ENCODE measurements around the gene PEAK1. TPM values are rescaled to one million over a fixed set of nuclear protein-coding genes. Genes with fewer than 3 reads are reported as not detected.

PEAK1 gene
- total RNA-seq, 2 donors from 2014 or later, result 25.4 to 38.4 TPM

GRCh38 chr15:77145370-77145769 is 274.5 kb downstream of the PEAK1 start:
- H3K9me3 Mint-ChIP-seq, result peaks cover 14% of the 10 kb centered on the region
- H3K4me1 Mint-ChIP-seq, result peaks cover 9% of the 10 kb centered on the region
- DNase-seq, result no peak
- no peak overlapping the region for H3K27ac ChIP-seq (ENCODE audit: low read depth, low read length)
- WGBS, 2 experiments (ENCODE audit: insufficient coverage in 1 of 2, insufficient read length in 1 of 2), result 94% methylated on average over 1 of the region's 1 CpG; no CpG with 5 or more reads in 1 of the 2 experiments
- no peaks in the 10 kb centered on the region for H3K4me1 ChIP-seq (ENCODE audit: control insufficient read depth, insufficient read depth, low read length)
- H3K4me3 ChIP-seq (ENCODE audit: low read length), result no peak overlapping the region
- peaks cover 9% of the 10 kb centered on the region for H3K36me3 Mint-ChIP-seq (ENCODE audit: low read depth)
- H3K27me3 ChIP-seq (ENCODE audit: control insufficient read depth, insufficient read depth, low read length, poor library complexity, severe bottlenecking), result no peaks in the 10 kb centered on the region
- no peak overlapping the region for H3K9ac ChIP-seq (ENCODE audit: extremely low read depth, low read length, poor library complexity, severe bottlenecking)
- peaks cover 24% of the 10 kb centered on the region for H3K9me3 ChIP-seq (ENCODE audit: control insufficient read depth, low read length)
- no peak overlapping the region for H3K27ac Mint-ChIP-seq
- no peak for TF ChIP-seq CTCF (conservative IDR thresholded peaks at IDR 0.05)
- peaks cover 3% of the 10 kb centered on the region for H3K27me3 Mint-ChIP-seq (ENCODE audit: insufficient read depth)
- no peak overlapping the region for H3K4me3 Mint-ChIP-seq
- H3K36me3 ChIP-seq (ENCODE audit: control insufficient read depth, insufficient read depth, low read length), result no peaks in the 10 kb centered on the region

GRCh38 chr15:77144492-77145070 is 275.3 kb downstream of the PEAK1 start:
- no peak overlapping the region for H3K4me3 ChIP-seq (ENCODE audit: low read length)
- no peak overlapping the region for H3K27ac Mint-ChIP-seq
- no peak for DNase-seq
- no peak for TF ChIP-seq CTCF (conservative IDR thresholded peaks at IDR 0.05)
- H3K4me1 Mint-ChIP-seq, result peaks cover 9% of the 10 kb centered on the region
- peaks cover 28% of the 10 kb centered on the region for H3K9me3 ChIP-seq (ENCODE audit: control insufficient read depth, low read length)
- H3K9ac ChIP-seq (ENCODE audit: extremely low read depth, low read length, poor library complexity, severe bottlenecking), result no peak overlapping the region
- H3K4me3 Mint-ChIP-seq, result no peak overlapping the region
- no peaks in the 10 kb centered on the region for H3K27me3 ChIP-seq (ENCODE audit: control insufficient read depth, insufficient read depth, low read length, poor library complexity, severe bottlenecking)
- peaks cover 18% of the 10 kb centered on the region for H3K9me3 Mint-ChIP-seq
- H3K27ac ChIP-seq (ENCODE audit: low read depth, low read length), result peak overlapping the region; percentile 8
- peaks cover 3% of the 10 kb centered on the region for H3K27me3 Mint-ChIP-seq (ENCODE audit: insufficient read depth)
- H3K36me3 ChIP-seq (ENCODE audit: control insufficient read depth, insufficient read depth, low read length), result no peaks in the 10 kb centered on the region
- peaks cover 13% of the 10 kb centered on the region for H3K36me3 Mint-ChIP-seq (ENCODE audit: low read depth)
- 89 to 96% methylated on average over 4 of the region's 4 CpGs for WGBS, 2 experiments (ENCODE audit: insufficient coverage in 1 of 2, insufficient read length in 1 of 2)
- H3K4me1 ChIP-seq (ENCODE audit: control insufficient read depth, insufficient read depth, low read length), result no peaks in the 10 kb centered on the region

GRCh38 chr15:77144026-77144425 is 275.9 kb downstream of the PEAK1 start:
- H3K4me3 ChIP-seq (ENCODE audit: low read length), result no peak overlapping the region
- Mint-ChIP-seq H3K4me1 (peaks cover 9% of the 10 kb centered on the region), H3K27ac (no peak overlapping the region), H3K27me3 (ENCODE audit: insufficient read depth) (peaks cover 3% of the 10 kb centered on the region), H3K4me3 (no peak overlapping the region), H3K9me3 (peaks cover 19% of the 10 kb centered on the region), H3K36me3 (ENCODE audit: low read depth) (peaks cover 14% of the 10 kb centered on the region)
- H3K27me3 ChIP-seq (ENCODE audit: control insufficient read depth, insufficient read depth, low read length, poor library complexity, severe bottlenecking), result no peaks in the 10 kb centered on the region
- H3K4me1 ChIP-seq (ENCODE audit: control insufficient read depth, insufficient read depth, low read length), result no peaks in the 10 kb centered on the region
- peaks cover 28% of the 10 kb centered on the region for H3K9me3 ChIP-seq (ENCODE audit: control insufficient read depth, low read length)
- DNase-seq, result no peak
- WGBS, 2 experiments (ENCODE audit: insufficient coverage in 1 of 2, insufficient read length in 1 of 2), result 86 to 94% methylated on average over 2 of the region's 2 CpGs
- no peaks in the 10 kb centered on the region for H3K36me3 ChIP-seq (ENCODE audit: control insufficient read depth, insufficient read depth, low read length)
- no peak for TF ChIP-seq CTCF (conservative IDR thresholded peaks at IDR 0.05)
- H3K9ac ChIP-seq (ENCODE audit: extremely low read depth, low read length, poor library complexity, severe bottlenecking), result no peak overlapping the region
- H3K27ac ChIP-seq (ENCODE audit: low read depth, low read length), result no peak overlapping the region

All from endodermal cell (in vitro differentiated cells).